ENCODE results near the gene IL22RA1.

Gene IL22RA1

DNA sequence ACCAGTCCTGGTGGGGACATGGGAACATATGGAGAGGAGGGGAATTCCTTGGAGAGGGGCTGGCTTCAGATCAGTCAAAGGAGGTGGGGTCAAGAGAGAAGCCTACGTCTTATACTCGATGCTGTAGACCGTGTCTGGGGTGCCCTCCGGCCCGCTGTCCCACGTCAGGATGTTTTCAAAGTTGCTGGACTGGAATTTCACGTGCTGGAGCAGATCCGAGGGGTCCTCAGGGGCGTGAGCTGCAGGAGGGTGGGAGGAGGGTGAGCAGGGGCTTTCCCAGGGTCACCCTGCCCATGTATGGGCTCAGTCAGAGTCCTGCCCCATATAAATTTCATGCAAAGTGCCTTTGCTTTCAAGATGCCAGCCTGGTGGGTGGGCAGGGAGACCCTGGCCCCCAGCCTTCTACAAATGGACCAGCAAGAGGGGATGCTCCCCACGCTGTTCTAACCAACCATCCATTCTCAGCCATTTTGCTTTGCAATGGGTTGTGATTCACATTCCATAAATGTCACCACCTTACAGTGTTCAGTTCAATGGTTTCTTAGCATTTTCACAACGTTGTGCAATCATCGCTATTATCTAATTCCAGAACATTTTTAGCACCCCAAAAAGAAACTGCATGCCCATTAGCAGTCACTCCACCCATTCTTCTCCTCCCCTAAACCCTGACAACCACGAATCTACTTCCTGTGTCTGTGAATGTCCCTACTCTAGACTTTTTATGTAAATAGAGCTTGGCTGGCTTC lies 4.3 kb downstream of the IL22RA1 start:
- no peak for DNase-seq (ENCODE audit: low read depth)

DNA sequence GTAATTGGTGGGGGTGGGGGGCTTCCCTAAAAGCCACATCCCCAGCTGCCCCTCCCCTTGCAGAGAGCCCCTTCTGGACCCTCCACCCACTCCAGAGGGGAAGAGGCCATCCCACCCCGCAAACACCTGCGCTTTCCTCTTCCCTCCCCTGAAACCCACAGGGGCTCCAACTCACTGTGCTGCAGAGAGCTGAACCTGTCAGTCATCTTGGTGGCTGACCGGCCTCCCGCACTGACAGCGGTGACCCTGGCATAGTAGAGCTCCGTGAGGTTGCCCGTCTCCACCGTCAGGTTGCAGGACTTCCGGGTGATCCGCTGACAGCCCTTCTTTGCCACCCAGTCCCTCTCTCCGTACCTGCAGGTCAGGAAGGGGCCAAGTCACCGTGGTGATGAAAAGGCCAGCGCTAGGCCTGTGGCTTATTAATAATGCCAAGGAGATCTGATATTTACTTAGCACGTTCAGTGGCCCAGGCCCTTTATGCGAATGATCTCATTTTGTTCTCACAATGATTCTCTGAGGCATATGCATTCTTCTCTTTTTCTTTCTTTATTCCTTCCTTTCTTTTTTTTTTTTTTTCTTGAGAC lies 5.9 kb downstream of the IL22RA1 start:
- no peak for DNase-seq (ENCODE audit: low read depth)

DNA sequence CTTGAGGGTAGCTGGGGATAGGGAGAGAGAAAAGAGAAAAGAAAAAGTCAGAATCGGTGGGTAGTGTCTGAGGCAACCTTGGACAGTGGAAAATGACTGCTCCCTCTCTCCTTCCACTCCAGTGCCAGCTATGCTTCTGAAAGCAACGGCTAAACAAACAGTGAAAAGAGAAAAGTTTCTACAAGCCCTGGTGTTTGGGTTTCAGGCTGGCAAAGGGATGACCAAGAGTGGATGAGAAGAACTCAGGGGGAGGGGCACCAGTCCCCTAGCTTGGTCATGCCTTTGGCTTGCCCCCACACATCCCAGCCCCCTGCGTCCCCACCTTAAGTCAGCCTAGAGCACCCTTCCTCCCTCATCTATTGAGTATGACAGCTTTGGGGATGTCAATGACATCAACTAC lies 8.6 kb downstream of the IL22RA1 start:
- no peak for DNase-seq (ENCODE audit: low read depth)

DNA sequence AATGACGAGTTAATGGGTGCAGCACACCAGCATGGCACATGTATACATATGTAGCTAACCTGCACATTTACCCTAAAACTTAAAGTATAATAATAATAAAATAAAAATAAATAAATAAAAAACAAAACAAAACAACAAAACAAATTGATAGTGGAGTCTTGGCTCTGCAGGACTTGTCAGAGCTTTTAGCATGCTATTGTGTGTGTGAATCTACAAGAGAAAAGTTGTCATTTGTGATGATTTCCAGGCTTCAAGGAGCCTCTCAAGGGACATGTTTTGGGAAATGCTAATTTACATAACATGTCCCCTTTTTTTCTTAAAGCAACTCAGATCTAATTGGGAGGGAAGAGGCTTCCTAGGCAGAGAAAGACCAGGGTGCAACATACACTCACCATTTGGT lies 9.1 kb downstream of the IL22RA1 start:
- no peak for DNase-seq (ENCODE audit: low read depth)

DNA sequence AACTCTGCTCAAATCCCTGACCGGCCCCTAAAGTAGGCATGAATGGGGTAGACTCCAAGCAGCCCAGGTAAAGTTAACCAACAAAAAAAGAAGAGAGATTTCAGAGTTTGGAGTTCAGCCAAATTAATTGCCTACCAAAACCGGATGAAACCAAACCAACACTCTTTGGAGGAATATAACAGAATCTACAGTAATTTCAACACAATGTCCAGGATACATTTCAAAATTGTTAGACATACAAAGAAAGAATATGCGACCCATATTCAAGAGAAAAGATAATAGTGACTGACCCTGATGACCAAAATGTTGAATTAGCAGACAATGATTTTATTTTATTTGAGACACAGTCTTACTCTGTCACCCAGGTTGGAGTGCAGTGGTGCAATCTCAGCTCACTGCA lies 12.6 kb downstream of the IL22RA1 start:
- DNase-seq (ENCODE audit: low read depth) = no peak

DNA sequence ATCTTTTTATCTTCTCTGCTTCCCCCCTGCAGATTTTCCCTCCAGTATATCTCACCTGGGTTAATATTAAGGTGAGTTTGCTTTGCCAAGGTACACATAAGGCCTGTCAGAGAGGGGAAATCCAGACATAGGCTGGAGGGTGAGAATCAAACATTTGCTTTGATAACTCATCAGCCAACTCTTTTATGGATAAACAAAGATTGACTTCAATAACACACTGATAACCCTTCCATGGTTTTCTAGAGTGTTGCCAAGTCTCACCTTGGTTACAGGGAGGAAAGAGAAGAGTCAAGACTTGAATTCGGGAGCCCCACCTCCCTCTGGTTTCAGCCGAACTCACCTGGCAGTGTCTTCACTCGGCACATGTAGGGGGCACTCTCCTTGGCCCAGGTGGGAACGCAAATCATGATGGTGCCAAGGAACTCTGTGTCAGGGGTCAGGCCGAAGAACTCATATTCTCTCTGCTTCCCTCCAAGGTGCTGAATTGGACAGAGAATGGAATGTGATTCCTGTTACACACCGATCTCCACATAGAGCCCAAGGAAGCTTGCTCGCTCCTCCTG lies 15.1 kb downstream of the IL22RA1 start:
- DNase-seq (ENCODE audit: low read depth) = no peak

DNA sequence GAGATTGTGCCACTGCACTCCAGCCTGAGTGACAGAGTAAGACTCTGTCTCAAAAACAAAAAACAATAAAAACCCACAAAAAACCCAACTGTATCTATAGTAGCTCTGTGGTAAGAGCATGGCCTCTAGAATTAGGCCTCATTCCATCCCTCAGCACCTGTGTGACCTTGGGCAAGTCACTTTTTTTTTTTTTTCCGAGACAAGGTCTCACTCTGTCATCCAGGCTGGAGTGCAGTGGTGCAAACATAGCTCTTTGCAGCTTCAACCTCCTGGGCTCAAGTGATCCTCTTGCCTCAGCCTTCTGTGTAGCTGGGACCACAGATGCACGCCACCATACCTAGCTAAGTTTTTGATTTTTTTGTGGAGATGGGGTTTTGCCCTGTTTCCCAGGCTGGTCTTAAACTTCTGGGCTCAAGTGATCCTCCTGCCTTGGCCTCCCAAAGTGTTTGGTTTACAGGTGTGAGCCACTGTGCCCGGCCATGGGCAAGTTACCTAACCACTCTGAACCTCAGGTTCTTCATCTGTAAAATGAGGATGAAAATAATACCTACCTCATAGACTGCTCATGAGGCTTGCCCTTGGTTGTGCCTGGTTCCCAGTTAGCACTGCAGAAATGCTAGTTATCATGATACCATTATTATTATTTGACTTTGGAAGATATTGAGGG lies 15.7 kb downstream of the IL22RA1 start:
- no peak for DNase-seq (ENCODE audit: low read depth)

DNA sequence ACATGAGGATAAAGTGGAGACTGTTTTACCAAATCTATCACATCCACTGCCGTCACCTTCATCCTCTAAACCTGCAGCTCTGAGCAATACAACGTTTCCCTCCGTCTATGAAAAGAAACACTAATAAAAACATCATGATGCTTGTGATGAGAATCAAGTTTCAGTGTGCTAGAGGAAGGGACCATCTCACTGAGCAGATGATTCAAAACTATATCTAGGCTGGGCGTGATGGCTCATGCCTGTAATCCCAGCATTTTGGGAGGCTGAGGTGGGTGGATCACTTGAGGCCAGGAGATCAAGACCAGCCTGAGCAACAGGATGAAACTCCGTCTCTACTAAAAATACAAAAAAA lies 16.3 kb downstream of the IL22RA1 start:
- no peak for DNase-seq (ENCODE audit: low read depth)

DNA sequence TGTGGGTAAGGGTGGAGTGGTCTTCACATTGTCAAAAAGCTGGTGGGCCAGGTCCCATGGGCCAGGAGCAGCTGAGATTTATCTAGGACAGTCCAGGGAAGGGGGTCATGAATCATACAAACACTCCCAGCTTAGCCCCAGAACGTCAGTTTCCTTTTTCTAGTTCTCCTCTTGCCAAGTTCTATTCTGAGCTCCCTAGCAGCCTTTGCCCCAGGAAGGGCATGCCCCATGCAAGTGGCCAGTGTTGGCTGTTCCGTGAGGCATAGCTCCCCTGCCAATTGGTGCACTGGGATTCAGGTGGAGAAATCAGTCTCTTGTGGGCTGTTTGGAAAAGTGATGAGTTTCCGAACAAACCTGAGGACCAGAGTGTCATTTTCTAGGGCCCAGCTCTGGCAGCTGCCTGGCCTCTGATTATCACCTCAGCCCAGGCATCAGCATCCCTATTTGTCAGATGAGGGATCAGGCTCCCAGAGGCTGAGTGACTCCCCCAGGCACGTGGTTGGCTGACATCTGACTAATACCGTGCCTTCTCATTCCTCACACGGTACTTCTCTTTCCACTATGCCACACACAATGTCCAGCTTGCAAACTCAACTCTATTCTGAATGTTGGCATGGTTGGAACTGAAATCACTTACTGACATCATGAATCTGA lies 16.8 kb downstream of the IL22RA1 start:
- no peak for DNase-seq (ENCODE audit: low read depth)

DNA sequence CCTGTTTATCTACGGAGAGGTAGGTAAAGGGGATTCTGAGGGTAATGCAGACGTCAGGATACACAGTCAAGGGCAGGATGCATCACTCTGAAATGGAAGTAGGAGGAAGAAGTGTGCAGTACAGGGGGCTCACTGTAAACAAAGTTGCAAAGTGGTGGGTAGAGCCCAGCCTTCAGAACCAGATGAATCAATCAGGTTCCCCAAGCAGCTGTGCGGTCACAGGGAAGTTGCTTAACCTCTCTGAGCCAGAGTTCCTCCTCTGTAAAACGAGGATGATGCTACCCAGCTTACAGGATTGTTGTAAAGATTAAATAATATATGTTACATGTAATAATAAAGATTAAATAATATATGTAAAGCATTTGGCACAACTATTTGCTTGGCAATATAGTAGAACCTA lies 17.5 kb downstream of the IL22RA1 start:
- DNase-seq (ENCODE audit: low read depth) = no peak

DNA sequence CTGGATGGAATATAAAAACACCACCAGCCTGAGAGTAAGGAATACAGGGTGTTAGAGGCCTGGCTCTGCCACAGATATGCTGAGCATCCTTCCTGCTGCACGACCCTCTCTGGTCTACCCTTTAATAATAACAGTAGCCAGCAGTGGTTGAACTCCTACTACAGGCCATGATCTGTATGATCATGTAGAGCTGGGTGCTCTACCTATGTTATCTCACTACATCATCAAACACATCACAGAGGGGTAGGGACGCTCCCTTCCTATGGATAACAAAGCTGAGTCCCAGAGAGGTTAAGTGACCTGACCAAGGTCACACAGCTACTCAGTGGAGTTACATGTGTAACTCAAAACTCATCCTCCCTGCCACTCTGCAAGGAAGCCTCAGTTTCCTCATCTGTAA lies 18.0 kb downstream of the IL22RA1 start:
- no peak for DNase-seq (ENCODE audit: low read depth)

DNA sequence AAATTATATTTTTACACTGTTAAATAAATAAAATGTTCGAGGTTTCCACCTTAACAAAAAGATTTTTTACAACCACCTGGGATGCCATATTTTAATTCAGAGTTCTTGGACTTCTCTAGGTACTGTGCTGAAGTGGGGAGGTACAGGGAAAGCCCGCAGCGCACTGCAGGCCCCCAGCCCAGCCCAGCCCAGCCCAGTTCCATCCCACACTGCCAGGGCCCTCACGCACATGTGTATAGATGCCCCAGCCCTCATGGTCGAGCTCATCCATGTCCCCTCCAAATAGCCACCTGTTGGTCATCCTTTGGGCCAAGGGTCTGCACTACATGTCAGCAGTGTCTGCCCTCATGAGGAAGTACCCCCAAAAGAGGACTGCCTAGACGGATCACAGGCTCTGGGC lies 19.3 kb downstream of the IL22RA1 start:
- DNase-seq (ENCODE audit: low read depth) = no peak

DNA sequence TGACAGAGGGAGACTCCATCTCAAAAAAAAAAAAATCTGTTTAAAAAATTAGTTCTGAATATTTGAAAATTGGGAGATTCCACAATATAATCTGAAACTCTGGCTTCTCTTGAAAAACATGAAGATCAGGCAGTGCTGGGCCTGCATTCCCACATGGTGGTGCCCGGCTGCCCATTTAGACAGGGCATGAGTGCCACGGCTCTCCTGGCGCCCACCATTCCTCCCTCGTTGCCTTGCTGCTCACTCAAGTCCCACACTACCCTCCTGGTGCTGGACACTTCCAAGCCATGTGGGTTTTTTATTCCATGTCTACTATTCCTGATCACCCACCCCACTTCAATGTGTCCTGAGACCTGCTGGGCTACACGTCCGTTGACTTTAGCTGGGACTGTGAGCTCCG lies 20.2 kb downstream of the IL22RA1 start:
- DNase-seq (ENCODE audit: low read depth) = no peak

DNA sequence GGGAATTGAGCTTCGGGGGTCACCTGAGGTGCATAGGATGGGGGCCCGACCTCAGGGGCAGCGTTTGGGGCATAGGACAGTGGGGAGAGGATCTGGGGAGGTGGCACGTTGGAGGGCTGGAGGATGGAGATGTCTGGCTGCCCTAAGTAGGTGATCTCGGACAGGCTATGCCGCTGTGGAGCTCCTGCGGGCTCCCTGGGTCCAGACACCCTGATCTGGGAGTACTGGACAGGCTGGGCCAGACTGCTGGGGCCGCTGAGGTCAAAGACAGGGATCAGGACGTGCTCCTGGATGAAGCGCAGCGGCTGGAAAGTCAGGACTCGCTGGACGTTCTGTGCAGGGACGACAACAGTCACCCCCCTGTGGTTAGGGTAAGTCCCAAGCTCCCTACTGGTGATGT lies 21.5 kb downstream of the IL22RA1 start:
- DNase-seq (ENCODE audit: low read depth) = no peak

DNA sequence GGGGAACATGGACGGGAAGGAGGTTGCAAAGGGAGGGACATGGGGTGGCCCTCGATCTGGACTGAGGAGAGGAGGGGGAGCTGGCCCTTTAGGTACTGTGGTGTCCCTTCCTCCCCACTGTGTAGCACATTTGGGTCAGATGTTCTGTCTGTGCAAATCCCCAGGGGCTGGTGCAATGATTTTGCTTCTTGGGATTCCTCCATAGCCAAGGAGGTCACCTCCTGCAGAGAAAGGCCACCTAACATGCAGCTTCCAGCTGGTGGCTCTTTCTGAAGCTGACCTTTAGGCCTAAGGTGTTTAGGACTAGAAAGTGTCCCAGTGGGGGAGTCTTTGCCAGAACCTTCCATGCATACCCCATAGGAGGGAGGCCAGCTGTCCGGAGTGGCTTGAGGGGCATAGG lies 22.0 kb downstream of the IL22RA1 start:
- DNase-seq (ENCODE audit: low read depth) = no peak

DNA sequence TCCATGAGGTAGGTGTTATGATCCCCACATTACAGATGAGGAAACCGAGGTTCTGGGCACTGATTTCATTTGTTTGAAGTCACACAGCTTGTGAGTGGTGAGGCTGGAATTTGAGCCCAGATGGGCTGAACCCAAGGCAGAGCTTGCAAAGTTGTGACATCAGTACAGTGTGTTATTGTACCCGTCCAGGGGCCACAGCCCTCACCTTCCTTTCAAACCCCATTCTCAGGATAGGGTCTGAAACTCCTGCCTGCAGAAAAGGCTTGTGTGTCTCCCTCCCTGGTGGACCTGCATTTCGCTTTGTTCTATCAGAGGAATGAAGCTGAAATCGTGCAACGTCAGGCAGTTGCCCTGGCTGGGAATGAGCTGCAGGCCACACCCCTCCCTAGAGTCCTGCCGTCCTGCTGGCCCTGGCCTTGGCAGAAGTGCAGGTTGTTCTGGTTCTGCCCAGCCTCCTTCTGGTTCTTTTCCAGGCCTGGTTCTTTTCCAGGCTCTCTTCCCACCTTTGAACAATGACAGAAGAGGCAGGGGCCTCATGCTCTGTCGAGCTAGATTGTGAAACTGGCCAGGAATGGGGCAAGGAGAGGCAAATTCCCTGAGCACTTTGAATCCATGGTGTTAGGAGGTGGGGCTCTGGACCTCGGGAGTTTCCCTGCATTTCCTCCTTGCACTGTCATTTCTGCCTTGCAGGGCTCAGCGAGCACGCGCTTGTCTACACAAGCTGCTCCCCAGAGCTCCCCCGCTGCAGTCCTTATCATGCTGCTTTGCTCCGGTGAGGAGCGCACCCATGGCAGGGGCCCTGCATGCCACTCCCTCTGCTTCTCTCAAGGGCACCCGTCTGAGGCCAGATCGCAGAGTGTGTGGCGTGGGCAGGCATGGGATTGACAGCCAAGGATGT lies 22.8 kb downstream of the IL22RA1 start:
- no peak for DNase-seq (ENCODE audit: low read depth)

DNA sequence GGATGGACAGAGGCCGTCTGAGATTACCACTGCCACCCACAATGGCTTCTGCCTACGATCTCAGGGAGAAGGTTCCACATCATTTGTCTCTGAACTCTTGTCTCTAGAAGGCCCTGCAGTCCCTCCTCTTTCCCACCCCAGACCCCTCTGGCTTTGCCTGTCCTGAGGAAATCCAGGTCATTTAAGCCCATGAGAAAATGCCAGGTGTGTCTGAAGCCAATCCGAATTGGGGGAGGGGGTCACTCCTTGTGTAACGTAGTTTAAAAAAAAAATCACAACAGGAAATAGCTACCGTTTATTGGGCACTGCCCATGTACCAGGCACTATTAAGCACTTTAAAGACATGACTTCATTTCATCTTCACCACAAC lies 23.5 kb downstream of the IL22RA1 start:
- DNase-seq (ENCODE audit: low read depth) = no peak

DNA sequence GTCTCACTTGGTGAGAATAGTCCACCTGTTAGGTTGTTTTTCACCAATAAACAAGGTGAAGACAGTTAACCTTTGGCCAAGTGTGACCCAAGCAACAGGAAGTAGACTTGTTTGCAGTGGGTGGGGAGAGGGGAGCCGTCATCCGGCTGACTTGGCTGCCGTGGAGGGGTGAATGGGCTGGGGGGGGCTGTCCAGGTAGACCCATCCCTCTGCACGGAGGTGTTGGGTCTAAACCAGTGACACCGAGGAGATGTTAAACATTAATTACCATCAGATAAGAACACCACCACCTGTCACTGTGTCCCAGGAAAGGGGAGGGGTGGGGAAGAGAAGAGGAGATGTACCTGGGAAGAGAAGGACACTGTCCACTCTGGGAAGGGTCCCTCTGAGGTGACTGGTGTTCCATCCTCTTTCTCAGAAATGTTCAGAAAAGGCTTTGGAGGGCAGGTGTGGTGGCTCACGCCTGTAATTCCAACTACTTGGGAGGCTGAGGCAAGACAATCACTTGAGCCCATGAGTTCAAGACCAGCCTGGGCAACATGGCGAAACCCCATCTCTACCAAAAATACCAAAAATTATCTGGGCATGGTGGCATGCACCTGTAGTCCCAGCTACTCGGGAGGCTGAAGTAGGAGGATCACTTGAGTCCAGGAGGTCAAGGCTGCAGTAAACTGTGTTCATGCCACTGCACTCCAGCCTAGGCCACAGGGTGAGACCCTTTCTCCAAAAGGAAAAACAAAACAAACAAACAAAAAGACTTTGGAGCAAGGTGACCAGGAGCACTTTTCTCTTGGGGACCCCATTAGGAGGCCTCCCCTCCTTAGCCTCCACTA lies 24.3 kb downstream of the IL22RA1 start:
- DNase-seq (ENCODE audit: low read depth) = no peak

DNA sequence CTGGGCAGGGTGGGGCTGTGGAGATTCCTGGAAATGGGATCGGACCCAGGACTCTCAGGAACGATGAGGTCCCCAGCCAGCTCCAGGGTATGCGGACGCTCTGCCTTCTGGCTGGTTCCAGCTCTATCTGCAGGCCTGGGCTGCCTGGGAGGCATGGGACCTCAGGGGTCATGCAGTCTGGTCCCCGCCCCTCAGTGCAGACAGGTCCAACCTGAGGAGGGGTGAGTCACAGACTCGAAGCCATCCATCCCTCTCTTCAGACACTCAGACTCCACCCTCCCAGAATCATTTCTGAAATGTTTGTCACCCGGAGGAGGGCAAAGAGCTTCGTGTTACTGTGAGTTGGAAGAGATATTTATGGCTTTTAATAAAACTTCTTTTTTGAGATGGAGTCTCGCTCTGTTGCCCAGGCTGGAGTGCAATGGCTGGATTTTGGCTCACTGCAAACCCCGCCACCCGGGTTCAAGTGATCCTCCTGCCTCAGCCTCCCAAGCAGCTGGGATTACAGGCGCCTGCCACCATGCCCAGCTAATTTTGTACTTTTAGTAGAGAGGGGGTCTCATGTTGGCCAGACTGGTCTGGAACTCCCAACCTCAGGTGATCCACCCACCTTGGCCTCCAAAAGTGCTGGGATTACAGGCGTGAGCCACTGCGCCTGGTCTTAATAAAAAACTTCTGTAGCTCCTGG lies 25.1 kb downstream of the IL22RA1 start:
- no peak for DNase-seq (ENCODE audit: low read depth)

DNA sequence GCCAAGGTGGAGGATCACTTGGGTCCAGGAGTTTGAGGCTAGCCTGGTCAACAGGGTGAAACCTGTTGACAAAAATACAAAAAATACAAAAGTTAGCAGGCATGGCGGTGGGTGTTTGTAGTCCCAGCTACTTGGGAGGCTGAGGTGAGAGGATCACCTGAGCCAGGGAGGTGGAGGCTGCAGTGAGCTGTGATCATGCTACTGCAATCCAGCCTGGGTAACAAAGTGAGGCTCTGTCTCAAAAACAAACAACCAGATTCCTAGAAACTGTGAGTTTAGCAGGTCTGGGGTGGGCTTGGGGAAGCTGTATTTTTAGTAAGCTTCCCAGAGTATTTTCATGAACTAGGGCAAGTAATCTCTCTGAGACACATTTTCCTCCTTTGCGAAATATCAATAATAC lies 25.8 kb downstream of the IL22RA1 start:
- DNase-seq (ENCODE audit: low read depth) = no peak
